GM19455 (cell line): Measurements from ENCODE around the gene TUBGCP2.
A peak's percentile ranks its signal among the peaks of the same experiment; 100 is the strongest.

ENCODE experiments used
- ATAC-seq: cut with Tn5 transposase; IDR thresholded peaks from one replicate; pipeline ENCODE4 v1.9.1; 2021; ENCODE audit not compliant: unreplicated experiment

Gene TUBGCP2

GRCh38 chr10:133281628-133282372 lies 26.9 kb downstream of the TUBGCP2 start:
- no peak for ATAC-seq

- ATAC-seq, result no peak
These were observed 27.6 kb downstream of the TUBGCP2 start for GRCh38 chr10:133281084-133281483.

- no peak for ATAC-seq
These were observed 28.1 kb downstream of the TUBGCP2 start for GRCh38 chr10:133280391-133281059.

- ATAC-seq, result no peak
These were observed 29.1 kb downstream of the TUBGCP2 start for GRCh38 chr10:133279326-133280226.

- ATAC-seq, result peak; percentile 29
These were observed 30.0 kb downstream of the TUBGCP2 start for GRCh38 chr10:133278577-133279265.

- ATAC-seq, result no peak
These were observed 30.6 kb downstream of the TUBGCP2 start for GRCh38 chr10:133277993-133278576.

- ATAC-seq, result no peak
These were observed 31.2 kb downstream of the TUBGCP2 start for GRCh38 chr10:133277277-133277992.

GRCh38 chr10:133276435-133277201 lies 32.1 kb downstream of the TUBGCP2 start, which contains the start of gene ADAM8:
TSS of gene ADAM8 (minus strand) at chr10:133276868. CDS start at chr10:133276817, 51 bp downstream.
- peak; percentile 50 for ATAC-seq

- no peak for ATAC-seq
These were observed 32.6 kb downstream of the TUBGCP2 start for GRCh38 chr10:133276100-133276434.

GRCh38 chr10:133275684-133276092 lies 33.0 kb downstream of the TUBGCP2 start:
- peak; percentile 44 for ATAC-seq

- ATAC-seq, result peak; percentile 42
These were observed 33.7 kb downstream of the TUBGCP2 start for GRCh38 chr10:133274751-133275683.

- no peak for ATAC-seq
These were observed 35.0 kb downstream of the TUBGCP2 start for GRCh38 chr10:133273534-133274143.

GRCh38 chr10:133272964-133273420 lies 35.7 kb downstream of the TUBGCP2 start:
- no peak for ATAC-seq

GRCh38 chr10:133272301-133272963 lies 36.2 kb downstream of the TUBGCP2 start:
- no peak for ATAC-seq

GRCh38 chr10:133271521-133272300 lies 37.0 kb downstream of the TUBGCP2 start:
- no peak for ATAC-seq

- ATAC-seq, result no peak
These were observed 37.8 kb downstream of the TUBGCP2 start for GRCh38 chr10:133270773-133271297.
